BE2C (cell line): ENCODE results near the gene TBX19.

ENCODE experiments used
- DNase-seq: peaks from one replicate; pipeline ENCODE4 v3.0.0-alpha.2; 2020
- H3K27me3 ChIP-seq: fragments of 250-450 bp; sonication (Bioruptor Pico); 2 replicates; pipeline ENCODE4 v1.5.1; 2020; ENCODE audit warnings: mild to moderate bottlenecking
- H3K36me3 ChIP-seq: fragments of 250-450 bp; sonication (Bioruptor Pico); 2 replicates; pipeline ENCODE4 v1.5.1; 2020; ENCODE audit warnings: mild to moderate bottlenecking
- H3K4me1 ChIP-seq: fragments of 250-450 bp; sonication (Bioruptor Pico); 2 replicates; pipeline ENCODE4 v1.5.1; 2020
- H3K4me3 ChIP-seq: 2 replicates; pipeline ENCODE4 v1.5.1; 2011; ENCODE audit warnings: low read depth, low read length
- H3K9me3 ChIP-seq: fragments of 250-450 bp; sonication (Bioruptor Pico); 2 replicates; pipeline ENCODE4 v1.5.1; 2020
- TF ChIP-seq, protein P1 (sequence below): IDR thresholded peaks from 2 replicates; pipeline ENCODE4 v1.5.1; 2012; ENCODE audit warnings: mild to moderate bottlenecking, low read depth, low read length

TBX19 gene

DNA sequence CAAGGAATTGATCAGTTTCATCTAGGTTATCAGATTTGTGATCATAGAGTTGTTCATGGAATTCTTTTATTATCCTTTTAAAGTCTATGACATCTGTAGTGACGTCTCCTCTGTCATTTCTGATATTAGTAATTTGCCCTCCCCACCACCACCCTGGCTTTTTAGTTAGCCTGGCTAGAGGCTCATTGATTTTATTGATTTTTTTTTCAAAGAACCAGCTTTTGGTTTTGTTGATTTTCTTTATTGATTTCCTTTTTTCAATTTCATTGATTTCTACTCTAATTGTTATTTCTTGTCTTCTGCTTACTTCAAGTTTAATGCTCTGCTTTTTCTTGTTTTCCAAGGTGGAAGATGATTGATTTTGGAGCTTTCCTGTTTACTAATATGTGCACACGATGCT lies 23.3 kb upstream of the TBX19 start:
- no peak for DNase-seq
- TF ChIP-seq, protein P1, sequence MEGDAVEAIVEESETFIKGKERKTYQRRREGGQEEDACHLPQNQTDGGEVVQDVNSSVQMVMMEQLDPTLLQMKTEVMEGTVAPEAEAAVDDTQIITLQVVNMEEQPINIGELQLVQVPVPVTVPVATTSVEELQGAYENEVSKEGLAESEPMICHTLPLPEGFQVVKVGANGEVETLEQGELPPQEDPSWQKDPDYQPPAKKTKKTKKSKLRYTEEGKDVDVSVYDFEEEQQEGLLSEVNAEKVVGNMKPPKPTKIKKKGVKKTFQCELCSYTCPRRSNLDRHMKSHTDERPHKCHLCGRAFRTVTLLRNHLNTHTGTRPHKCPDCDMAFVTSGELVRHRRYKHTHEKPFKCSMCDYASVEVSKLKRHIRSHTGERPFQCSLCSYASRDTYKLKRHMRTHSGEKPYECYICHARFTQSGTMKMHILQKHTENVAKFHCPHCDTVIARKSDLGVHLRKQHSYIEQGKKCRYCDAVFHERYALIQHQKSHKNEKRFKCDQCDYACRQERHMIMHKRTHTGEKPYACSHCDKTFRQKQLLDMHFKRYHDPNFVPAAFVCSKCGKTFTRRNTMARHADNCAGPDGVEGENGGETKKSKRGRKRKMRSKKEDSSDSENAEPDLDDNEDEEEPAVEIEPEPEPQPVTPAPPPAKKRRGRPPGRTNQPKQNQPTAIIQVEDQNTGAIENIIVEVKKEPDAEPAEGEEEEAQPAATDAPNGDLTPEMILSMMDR = no peak
- H3K27me3 ChIP-seq = no peaks in the 10 kb centered on the region
- H3K4me3 ChIP-seq = no peak overlapping the region
- no peaks in the 10 kb centered on the region for H3K4me1 ChIP-seq
- no peaks in the 10 kb centered on the region for H3K36me3 ChIP-seq
- 0 out of 2 replicates have a peak, but pooled peaks cover 4% of the 10 kb centered on the region for H3K9me3 ChIP-seq

DNA sequence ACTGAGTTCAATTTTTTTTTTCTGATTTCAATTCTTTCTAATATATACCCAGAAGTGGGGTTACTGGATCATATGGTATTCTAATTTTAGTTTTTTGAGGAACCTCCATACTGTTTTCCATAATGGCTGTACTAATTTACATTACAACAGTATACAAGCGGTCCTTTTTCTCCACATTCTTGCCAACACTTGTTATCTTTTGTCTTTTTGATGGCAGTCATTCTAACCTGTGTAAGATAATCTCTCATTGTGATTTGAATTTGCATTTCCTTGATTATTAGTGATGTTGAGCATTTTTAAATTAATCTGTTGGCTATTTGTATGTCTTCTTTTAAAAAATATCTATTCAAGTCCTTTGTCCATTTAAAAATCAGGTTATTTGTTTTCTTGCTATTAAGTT lies 21.1 kb upstream of the TBX19 start:
- H3K36me3 ChIP-seq = no peaks in the 10 kb centered on the region
- DNase-seq = no peak
- H3K4me1 ChIP-seq = no peaks in the 10 kb centered on the region
- H3K4me3 ChIP-seq = no peak overlapping the region
- TF ChIP-seq, protein P1 = no peak
- H3K27me3 ChIP-seq = no peaks in the 10 kb centered on the region
- H3K9me3 ChIP-seq = 0 out of 2 replicates have a peak, but pooled peaks cover 4% of the 10 kb centered on the region

DNA sequence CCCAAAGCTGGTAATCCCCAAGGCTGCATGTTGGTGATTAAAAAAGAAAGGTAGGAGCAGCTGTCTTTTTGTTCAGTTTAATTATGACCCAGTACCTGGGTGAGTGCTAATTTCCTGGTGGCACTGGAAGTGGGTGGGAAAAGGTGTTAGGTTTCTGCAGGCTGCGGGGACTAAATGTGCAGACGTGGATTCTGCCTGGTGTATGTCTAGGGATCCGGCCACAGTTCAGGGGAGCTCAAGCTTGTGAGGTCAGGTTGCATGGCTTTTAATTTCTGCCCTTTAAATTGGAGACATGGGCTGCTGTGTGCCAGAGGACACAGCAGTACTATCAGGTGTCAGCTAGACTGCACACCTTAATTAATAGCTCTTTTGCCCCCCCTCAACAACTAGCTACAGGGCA lies 20.3 kb upstream of the TBX19 start:
- no peaks in the 10 kb centered on the region for H3K36me3 ChIP-seq
- no peak for DNase-seq
- TF ChIP-seq, protein P1 = no peak
- no peak overlapping the region for H3K4me3 ChIP-seq
- H3K4me1 ChIP-seq = no peaks in the 10 kb centered on the region
- H3K9me3 ChIP-seq = 0 out of 2 replicates have a peak, but pooled peaks cover 4% of the 10 kb centered on the region
- no peaks in the 10 kb centered on the region for H3K27me3 ChIP-seq

DNA sequence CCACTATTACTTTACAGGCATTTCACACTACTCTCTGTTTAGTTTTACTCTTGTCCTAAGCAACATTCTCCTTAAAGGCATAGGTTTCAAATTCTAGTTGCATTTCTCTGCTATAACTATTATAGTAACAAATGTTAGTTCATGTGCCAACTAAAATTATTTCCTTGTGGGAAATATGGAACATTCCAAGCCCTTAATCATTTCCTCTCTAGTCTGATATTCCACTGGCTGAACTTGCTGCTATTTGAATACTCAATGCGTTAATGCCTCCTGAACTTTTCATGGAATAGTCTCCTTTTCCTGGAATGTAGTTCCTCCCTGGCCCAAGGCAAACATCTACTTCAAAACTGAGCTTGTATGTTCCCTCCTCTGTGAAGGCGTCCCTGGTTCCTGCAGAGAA lies 19.3 kb upstream of the TBX19 start:
- no peaks in the 10 kb centered on the region for H3K36me3 ChIP-seq
- H3K4me3 ChIP-seq = no peak overlapping the region
- H3K27me3 ChIP-seq = no peaks in the 10 kb centered on the region
- H3K9me3 ChIP-seq = no peaks in the 10 kb centered on the region
- no peak for DNase-seq
- H3K4me1 ChIP-seq = peaks cover under 1% of the 10 kb centered on the region; the same call in 1 of the 2 replicates
- TF ChIP-seq, protein P1 = no peak

DNA sequence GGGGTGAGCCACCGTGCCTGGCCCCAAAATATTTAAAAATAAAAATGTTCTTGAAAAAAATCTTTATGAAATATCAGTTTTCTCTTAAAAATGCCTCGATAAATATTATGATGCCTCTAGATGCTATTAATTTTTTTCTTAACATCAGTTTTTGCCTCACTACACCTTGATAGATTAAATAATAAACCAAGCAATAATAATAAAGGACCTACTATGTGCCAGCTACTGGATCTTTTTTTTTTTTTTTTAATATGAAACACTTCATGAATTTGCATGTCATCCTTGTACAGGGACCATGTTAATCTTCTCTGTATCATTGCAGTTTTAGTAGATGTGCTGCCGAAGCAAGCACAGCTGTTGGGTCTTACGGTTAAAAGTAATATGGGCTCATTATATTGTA lies 17.5 kb upstream of the TBX19 start:
- Histone ChIP-seq H3K36me3 (no peaks in the 10 kb centered on the region), H3K4me1 (peaks cover 3% of the 10 kb centered on the region; the same call in 1 of the 2 replicates), H3K4me3 (no peak overlapping the region), H3K9me3 (no peaks in the 10 kb centered on the region), H3K27me3 (no peaks in the 10 kb centered on the region)
- TF ChIP-seq, protein P1 = no peak
- DNase-seq = no peak

DNA sequence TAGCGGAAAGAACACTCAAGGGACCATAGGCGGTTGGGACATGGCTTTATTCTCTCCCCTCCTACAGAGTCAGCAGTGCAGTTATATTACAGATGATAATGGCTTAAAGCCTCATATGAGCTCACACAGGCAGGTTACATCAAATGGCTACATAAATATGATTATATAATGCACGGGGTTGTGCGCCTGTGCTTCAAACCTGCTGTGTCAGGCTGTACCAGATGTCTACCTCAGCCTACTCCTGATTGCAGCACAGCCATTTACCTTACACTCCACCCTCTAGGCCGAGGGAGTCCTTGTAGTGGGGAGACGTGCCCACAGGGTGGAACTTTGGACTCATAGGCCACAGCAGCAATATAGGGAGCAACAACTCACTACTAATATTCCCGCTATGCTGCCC lies 16.4 kb upstream of the TBX19 start:
- no peak for DNase-seq
- no peaks in the 10 kb centered on the region for H3K27me3 ChIP-seq
- H3K36me3 ChIP-seq = no peaks in the 10 kb centered on the region
- peaks cover 3% of the 10 kb centered on the region; the same call in 1 of the 2 replicates for H3K4me1 ChIP-seq
- no peaks in the 10 kb centered on the region for H3K9me3 ChIP-seq
- no peak overlapping the region for H3K4me3 ChIP-seq
- TF ChIP-seq, protein P1 = no peak
